Astrocyte (in vitro differentiated cells and primary cell): ENCODE measurements around the gene ANP32A. TPM values are rescaled to one million over a fixed set of nuclear protein-coding genes. Genes with fewer than 3 reads are reported as not detected.

Experiments used
- DNase-seq: peaks from one replicate; pipeline ENCODE4 v3.0.0-alpha.2; 2010; ENCODE audit warnings: low read depth
- FAIRE-seq: peaks from 2 replicates; lab custom pipeline; 2011; peaks lifted over from hg19 to GRCh38; lab: Jason Lieb, UNC
- H2AFZ ChIP-seq: 2 replicates; pipeline ENCODE4 v1.6.0; 2012; ENCODE audit warnings: low read depth, low read length, inconsistent platforms
- H3K27ac ChIP-seq: 2 replicates; pipeline ENCODE4 v1.5.1; 2011; ENCODE audit warnings: low read depth, low read length, inconsistent platforms
- H3K27me3 ChIP-seq: 2 replicates; pipeline ENCODE4 v1.6.0; 2011; ENCODE audit warnings: low read length, inconsistent platforms; ENCODE audit not compliant: insufficient read depth
- H3K36me3 ChIP-seq: 2 replicates; pipeline ENCODE4 v1.5.1; 2011; ENCODE audit warnings: low read length, inconsistent platforms; ENCODE audit not compliant: insufficient read depth
- H3K4me1 ChIP-seq: 2 replicates; pipeline ENCODE4 v1.5.1; 2011; ENCODE audit warnings: low read length, inconsistent platforms; ENCODE audit not compliant: insufficient read depth
- H3K4me2 ChIP-seq: 2 replicates; pipeline ENCODE4 v1.6.0; 2012; ENCODE audit warnings: low read length, inconsistent platforms
- H3K4me3 ChIP-seq: 2 replicates; pipeline ENCODE4 v1.5.1; 2011; ENCODE audit warnings: low read depth, mild to moderate bottlenecking, low read length, inconsistent platforms; ENCODE audit not compliant: insufficient read depth
- H3K79me2 ChIP-seq: 2 replicates; pipeline ENCODE4 v1.6.0; 2012; ENCODE audit warnings: mild to moderate bottlenecking, low read length, inconsistent platforms; ENCODE audit not compliant: insufficient read depth
- H3K9ac ChIP-seq: 2 replicates; pipeline ENCODE4 v1.6.0; 2012; ENCODE audit warnings: mild to moderate bottlenecking, low read length, inconsistent platforms
- H3K9me3 ChIP-seq: 2 replicates; pipeline ENCODE4 v1.5.1; 2012; ENCODE audit warnings: low read depth, mild to moderate bottlenecking, low read length, inconsistent platforms; ENCODE audit not compliant: insufficient read depth
- H4K20me1 ChIP-seq: 2 replicates; pipeline ENCODE4 v1.6.0; 2012; ENCODE audit warnings: low read length, inconsistent platforms; ENCODE audit not compliant: insufficient read depth
- H3K27ac Mint-ChIP-seq: one replicate; pipeline ENCODE4 v1.8.0; 2021; ENCODE audit warnings: mild to moderate bottlenecking, mixed read lengths; ENCODE audit not compliant: unreplicated experiment
- H3K27me3 Mint-ChIP-seq: one replicate; pipeline ENCODE4 v1.8.0; 2021; ENCODE audit warnings: low read depth, mixed read lengths; ENCODE audit not compliant: unreplicated experiment
- H3K36me3 Mint-ChIP-seq: one replicate; pipeline ENCODE4 v1.8.0; 2021; ENCODE audit warnings: low read depth, mixed read lengths; ENCODE audit not compliant: unreplicated experiment
- H3K4me1 Mint-ChIP-seq: one replicate; pipeline ENCODE4 v1.8.0; 2021; ENCODE audit warnings: low read depth, mixed read lengths; ENCODE audit not compliant: unreplicated experiment
- H3K4me3 Mint-ChIP-seq: one replicate; pipeline ENCODE4 v1.8.0; 2021; ENCODE audit warnings: mild to moderate bottlenecking, moderate library complexity, mixed read lengths; ENCODE audit not compliant: unreplicated experiment
- H3K9me3 Mint-ChIP-seq: one replicate; pipeline ENCODE4 v1.8.0; 2021; ENCODE audit warnings: mild to moderate bottlenecking, mixed read lengths; ENCODE audit not compliant: unreplicated experiment
- EZH2 ChIP-seq: IDR thresholded peaks from 2 replicates; pipeline ENCODE4 v1.6.1; 2012; ENCODE audit warnings: mild to moderate bottlenecking, low read length, inconsistent platforms; ENCODE audit not compliant: insufficient read depth
- total RNA-seq: library from RNA; stranded (reverse); gene quantifications from 2 replicates; pipeline ENCODE4 v1.2.1, GENCODE V29; 2021
- TF ChIP-seq, protein P1 (sequence below): IDR thresholded peaks from 2 replicates; pipeline ENCODE4 v1.5.1; 2011; ENCODE audit warnings: low read depth, mild to moderate bottlenecking, inconsistent platforms, low read length, moderate library complexity; ENCODE audit not compliant: insufficient read depth

ANP32A gene
- total RNA-seq, 1 donor from 2014 or later: 138 TPM

DNA sequence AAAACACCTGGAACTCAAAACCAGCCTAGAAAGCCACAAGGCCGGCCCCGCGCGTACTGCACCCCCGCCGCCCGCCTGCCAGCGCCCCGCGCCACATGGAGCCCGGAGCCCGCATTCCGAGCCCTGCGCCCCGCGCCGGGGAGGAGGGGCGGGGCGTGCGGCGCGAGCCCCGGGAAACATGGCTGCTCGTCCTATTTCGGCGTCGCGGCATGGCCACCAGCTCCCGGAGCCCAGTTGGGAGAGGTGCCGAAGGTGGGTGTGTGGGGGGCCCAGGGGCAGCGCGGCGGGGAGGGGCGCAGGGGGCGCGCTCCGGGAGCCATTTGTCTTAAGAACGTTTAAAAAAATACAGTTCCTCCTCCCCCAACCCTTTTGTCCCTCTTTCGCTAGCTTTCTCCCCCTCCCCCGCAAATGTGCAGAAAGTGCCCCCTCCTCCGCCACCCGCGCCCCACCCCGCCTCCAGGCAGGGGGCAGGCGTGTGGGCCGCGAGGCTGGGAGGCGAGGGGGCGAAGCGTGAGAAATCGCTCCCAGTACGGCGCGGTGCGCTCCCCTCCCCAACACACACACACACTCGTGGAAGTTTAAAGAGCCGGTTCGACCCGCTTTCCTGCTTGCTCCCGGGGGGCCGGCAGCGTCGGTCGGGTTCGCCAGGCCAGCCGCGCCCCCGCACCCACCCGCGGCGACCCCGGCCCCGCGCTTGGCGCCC, 2.5 kb downstream of the ANP32A start:
- peak overlapping the region; percentile 96 for H3K9ac ChIP-seq
- TF ChIP-seq, protein P1, sequence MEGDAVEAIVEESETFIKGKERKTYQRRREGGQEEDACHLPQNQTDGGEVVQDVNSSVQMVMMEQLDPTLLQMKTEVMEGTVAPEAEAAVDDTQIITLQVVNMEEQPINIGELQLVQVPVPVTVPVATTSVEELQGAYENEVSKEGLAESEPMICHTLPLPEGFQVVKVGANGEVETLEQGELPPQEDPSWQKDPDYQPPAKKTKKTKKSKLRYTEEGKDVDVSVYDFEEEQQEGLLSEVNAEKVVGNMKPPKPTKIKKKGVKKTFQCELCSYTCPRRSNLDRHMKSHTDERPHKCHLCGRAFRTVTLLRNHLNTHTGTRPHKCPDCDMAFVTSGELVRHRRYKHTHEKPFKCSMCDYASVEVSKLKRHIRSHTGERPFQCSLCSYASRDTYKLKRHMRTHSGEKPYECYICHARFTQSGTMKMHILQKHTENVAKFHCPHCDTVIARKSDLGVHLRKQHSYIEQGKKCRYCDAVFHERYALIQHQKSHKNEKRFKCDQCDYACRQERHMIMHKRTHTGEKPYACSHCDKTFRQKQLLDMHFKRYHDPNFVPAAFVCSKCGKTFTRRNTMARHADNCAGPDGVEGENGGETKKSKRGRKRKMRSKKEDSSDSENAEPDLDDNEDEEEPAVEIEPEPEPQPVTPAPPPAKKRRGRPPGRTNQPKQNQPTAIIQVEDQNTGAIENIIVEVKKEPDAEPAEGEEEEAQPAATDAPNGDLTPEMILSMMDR: no peak
- no peak for TF ChIP-seq EZH2
- Mint-ChIP-seq H3K4me3 (peak overlapping the region; percentile 79), H3K27ac (no peak overlapping the region), H3K9me3 (no peaks in the 10 kb centered on the region), H3K4me1 (peaks cover 33% of the 10 kb centered on the region), H3K36me3 (no peaks in the 10 kb centered on the region), H3K27me3 (no peaks in the 10 kb centered on the region)
- peak; percentile 51 for DNase-seq
- H3K4me1 ChIP-seq: peaks cover 17% of the 10 kb centered on the region
- no peak for FAIRE-seq
- no peaks in the 10 kb centered on the region for H3K27me3 ChIP-seq
- H3K4me2 ChIP-seq: peak overlapping the region; percentile 99
- no peaks in the 10 kb centered on the region for H3K36me3 ChIP-seq
- H3K9me3 ChIP-seq: no peaks in the 10 kb centered on the region
- peak overlapping the region; percentile 91 for H3K27ac ChIP-seq
- peak overlapping the region; percentile 93 for H3K4me3 ChIP-seq
- peaks cover 35% of the 10 kb centered on the region for H4K20me1 ChIP-seq
- H3K79me2 ChIP-seq: peaks cover 70% of the 10 kb centered on the region
- no peak overlapping the region for H2AFZ ChIP-seq

DNA sequence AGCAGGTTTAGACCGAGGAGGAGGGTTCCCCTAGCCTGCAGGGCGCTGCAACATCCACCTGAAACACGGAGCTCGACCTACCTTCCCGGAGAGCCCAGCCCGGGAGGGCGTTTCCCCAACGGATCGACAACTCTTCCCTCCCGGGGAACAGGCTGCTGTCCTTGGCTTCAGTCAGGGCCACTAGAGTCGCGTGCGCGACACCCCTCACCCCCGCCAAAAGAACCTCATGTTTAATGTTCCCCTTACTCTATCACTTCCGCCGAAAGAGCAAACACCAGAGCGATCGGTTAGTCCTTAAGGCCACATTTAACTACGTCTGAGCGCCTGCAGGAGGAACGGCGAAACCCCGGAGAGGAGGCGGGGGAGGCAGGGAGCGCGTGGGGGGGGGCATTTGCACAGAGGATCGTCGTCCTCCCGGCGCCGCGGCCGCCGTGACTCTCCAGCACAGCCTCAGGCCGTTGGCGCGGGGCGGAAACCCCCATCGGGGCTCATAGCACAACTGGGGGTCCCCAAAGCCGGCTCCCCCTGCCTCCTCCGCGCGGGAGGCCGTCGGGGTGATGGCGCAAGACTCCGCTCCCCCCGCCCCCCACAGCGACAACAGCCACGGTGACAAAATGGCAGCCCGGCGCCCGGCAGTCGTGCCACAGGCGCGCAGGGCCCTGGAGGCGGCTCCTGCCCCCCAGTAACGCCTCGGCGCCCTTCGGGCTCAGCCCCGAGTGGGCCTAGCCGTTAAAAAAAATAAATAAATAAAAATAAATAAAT, 3.2 kb downstream of the ANP32A start:
- H3K4me1 Mint-ChIP-seq: peaks cover 37% of the 10 kb centered on the region
- Histone ChIP-seq H3K27ac (peak overlapping the region; percentile 91), H3K4me1 (peaks cover 22% of the 10 kb centered on the region), H3K9ac (peak overlapping the region; percentile 96), H3K9me3 (no peaks in the 10 kb centered on the region), H3K4me3 (peak overlapping the region; percentile 93), H3K36me3 (no peaks in the 10 kb centered on the region), H2AFZ (peak overlapping the region; percentile 68), H3K4me2 (peak overlapping the region; percentile 99), H4K20me1 (peaks cover 43% of the 10 kb centered on the region), H3K27me3 (no peaks in the 10 kb centered on the region), H3K79me2 (peaks cover 77% of the 10 kb centered on the region)
- H3K27ac Mint-ChIP-seq: peak overlapping the region; percentile 96
- no peaks in the 10 kb centered on the region for H3K27me3 Mint-ChIP-seq
- FAIRE-seq (no peak), DNase-seq (peak; percentile 45)
- no peaks in the 10 kb centered on the region for H3K36me3 Mint-ChIP-seq
- TF ChIP-seq EZH2: no peak
- TF ChIP-seq, protein P1: no peak
- H3K4me3 Mint-ChIP-seq: peak overlapping the region; percentile 93
- H3K9me3 Mint-ChIP-seq: no peaks in the 10 kb centered on the region
